KMS-11 (cell line): Measurements from ENCODE around the gene PGAP6.

Experiments
- H2AFZ ChIP-seq: fragments of 200-600 bp; sonication (generic); 2 replicates; pipeline ENCODE4 v1.6.1; 2016; ENCODE audit warnings: antibody characterized with exemption, mixed run types, low read depth
- H3K27ac ChIP-seq: fragments of 200-600 bp; sonication (generic); 2 replicates; pipeline ENCODE4 v1.6.1; 2016; ENCODE audit warnings: mild to moderate bottlenecking, mixed run types
- H3K27me3 ChIP-seq: fragments of 200-600 bp; sonication (generic); 2 replicates; pipeline ENCODE4 v1.6.1; 2017; ENCODE audit warnings: mild to moderate bottlenecking, low read depth, mixed run types, moderate library complexity; ENCODE audit not compliant: insufficient read depth
- H3K36me3 ChIP-seq: fragments of 200-600 bp; sonication (generic); 2 replicates; pipeline ENCODE4 v1.6.1; 2017; ENCODE audit warnings: mild to moderate bottlenecking, mixed run types; ENCODE audit not compliant: insufficient read depth
- H3K4me1 ChIP-seq: fragments of 200-600 bp; sonication (generic); 2 replicates; pipeline ENCODE4 v1.6.1; 2016; ENCODE audit warnings: mild to moderate bottlenecking, low read depth, mixed run types; ENCODE audit not compliant: poor library complexity, severe bottlenecking
- H3K4me2 ChIP-seq: fragments of 200-600 bp; sonication (generic); 2 replicates; pipeline ENCODE4 v1.7.0; 2016; ENCODE audit warnings: mild to moderate bottlenecking, mixed run types
- H3K4me3 ChIP-seq: fragments of 200-600 bp; sonication (generic); IDR thresholded peaks from 2 replicates; pipeline ENCODE4 v1.6.1; 2017; ENCODE audit warnings: low read depth, low read length, mixed read lengths; ENCODE audit not compliant: insufficient read depth
- H3K79me2 ChIP-seq: fragments of 200-600 bp; sonication (generic); 2 replicates; pipeline ENCODE4 v1.6.1; 2016; ENCODE audit warnings: low read depth, mixed run types; ENCODE audit not compliant: insufficient read depth
- H3K9ac ChIP-seq: fragments of 200-600 bp; sonication (generic); 2 replicates; pipeline ENCODE4 v1.6.1; 2016; ENCODE audit warnings: mild to moderate bottlenecking, mixed run types
- H4K20me1 ChIP-seq: fragments of 200-600 bp; sonication (generic); 2 replicates; pipeline ENCODE4 v1.6.1; 2016; ENCODE audit warnings: mild to moderate bottlenecking, mixed run types; ENCODE audit not compliant: insufficient read depth
- CTCF ChIP-seq: fragments of 200-600 bp; sonication (generic); conservative IDR thresholded peaks from 2 replicates; pipeline ENCODE4 v1.6.1; 2017; ENCODE audit warnings: low read depth, mild to moderate bottlenecking, antibody characterized with exemption, low read length, moderate library complexity, mixed read lengths

PGAP6 gene

GRCh38 chr16:386641-387156 is 4.9 kb upstream of the PGAP6 start:
- Histone ChIP-seq H4K20me1 (no peaks in the 10 kb centered on the region), H3K4me3 (no peak overlapping the region), H3K4me1 (peaks cover 26% of the 10 kb centered on the region), H3K4me2 (peak overlapping the region; percentile 58), H3K79me2 (no peaks in the 10 kb centered on the region), H3K36me3 (no peaks in the 10 kb centered on the region), H3K9ac (no peak overlapping the region), H3K27me3 (no peaks in the 10 kb centered on the region), H2AFZ (peak overlapping the region; percentile 10; the same call in 1 of the 2 replicates), H3K27ac (peak overlapping the region; percentile 28; the same call in 1 of the 2 replicates)
- TF ChIP-seq CTCF = no peak

- Histone ChIP-seq H3K27me3 (no peaks in the 10 kb centered on the region), H3K4me2 (no peak overlapping the region), H3K4me1 (peaks cover 31% of the 10 kb centered on the region), H4K20me1 (no peaks in the 10 kb centered on the region), H3K79me2 (no peaks in the 10 kb centered on the region; the same call in 1 of the 2 replicates), H3K36me3 (no peaks in the 10 kb centered on the region), H3K27ac (no peak overlapping the region), H3K9ac (no peak overlapping the region), H3K4me3 (no peak overlapping the region), H2AFZ (no peak overlapping the region)
- no peak for TF ChIP-seq CTCF
Observed at GRCh38 chr16:383326-384051, 1.7 kb upstream of the PGAP6 start.

- no peak overlapping the region for H3K27ac ChIP-seq
- no peaks in the 10 kb centered on the region for H3K36me3 ChIP-seq
- no peaks in the 10 kb centered on the region; the same call in 1 of the 2 replicates for H3K79me2 ChIP-seq
- no peaks in the 10 kb centered on the region for H4K20me1 ChIP-seq
- peak overlapping the region; percentile 43; the same call in 1 of the 2 replicates for H3K9ac ChIP-seq
- TF ChIP-seq CTCF = no peak
- H2AFZ ChIP-seq = peak overlapping the region; percentile 45
- no peaks in the 10 kb centered on the region for H3K27me3 ChIP-seq
- H3K4me3 ChIP-seq = no peak overlapping the region
- peak overlapping the region; percentile 83 for H3K4me2 ChIP-seq
- H3K4me1 ChIP-seq = peaks cover 22% of the 10 kb centered on the region
Observed at GRCh38 chr16:381012-381788, 578 bp downstream of the PGAP6 start.

- Histone ChIP-seq H3K27ac (no peak overlapping the region), H4K20me1 (no peaks in the 10 kb centered on the region), H2AFZ (no peak overlapping the region), H3K4me3 (no peak overlapping the region), H3K36me3 (no peaks in the 10 kb centered on the region), H3K4me1 (peaks cover 17% of the 10 kb centered on the region), H3K4me2 (peak overlapping the region; percentile 83), H3K79me2 (no peaks in the 10 kb centered on the region; the same call in 1 of the 2 replicates), H3K9ac (no peak overlapping the region; the same call in 1 of the 2 replicates), H3K27me3 (no peaks in the 10 kb centered on the region)
- no peak for TF ChIP-seq CTCF
Observed at GRCh38 chr16:380762-381011, 1.1 kb downstream of the PGAP6 start.
